Stimulated activated CD8-positive, alpha-beta memory T cell treated with anti-CD3 and anti-CD28 coated beads, Interleukin-15, amount 100 ng/mL, for 24 hours (primary cell): ENCODE measurements around the gene ENDOU.

Experiments
- DNase-seq: peaks from one replicate; pipeline ENCODE4 v3.0.0-alpha.2; 2020; ENCODE audit warnings: low read depth

The ENDOU gene, protein sequence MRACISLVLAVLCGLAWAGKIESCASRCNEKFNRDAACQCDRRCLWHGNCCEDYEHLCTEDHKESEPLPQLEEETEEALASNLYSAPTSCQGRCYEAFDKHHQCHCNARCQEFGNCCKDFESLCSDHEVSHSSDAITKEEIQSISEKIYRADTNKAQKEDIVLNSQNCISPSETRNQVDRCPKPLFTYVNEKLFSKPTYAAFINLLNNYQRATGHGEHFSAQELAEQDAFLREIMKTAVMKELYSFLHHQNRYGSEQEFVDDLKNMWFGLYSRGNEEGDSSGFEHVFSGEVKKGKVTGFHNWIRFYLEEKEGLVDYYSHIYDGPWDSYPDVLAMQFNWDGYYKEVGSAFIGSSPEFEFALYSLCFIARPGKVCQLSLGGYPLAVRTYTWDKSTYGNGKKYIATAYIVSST

DNA sequence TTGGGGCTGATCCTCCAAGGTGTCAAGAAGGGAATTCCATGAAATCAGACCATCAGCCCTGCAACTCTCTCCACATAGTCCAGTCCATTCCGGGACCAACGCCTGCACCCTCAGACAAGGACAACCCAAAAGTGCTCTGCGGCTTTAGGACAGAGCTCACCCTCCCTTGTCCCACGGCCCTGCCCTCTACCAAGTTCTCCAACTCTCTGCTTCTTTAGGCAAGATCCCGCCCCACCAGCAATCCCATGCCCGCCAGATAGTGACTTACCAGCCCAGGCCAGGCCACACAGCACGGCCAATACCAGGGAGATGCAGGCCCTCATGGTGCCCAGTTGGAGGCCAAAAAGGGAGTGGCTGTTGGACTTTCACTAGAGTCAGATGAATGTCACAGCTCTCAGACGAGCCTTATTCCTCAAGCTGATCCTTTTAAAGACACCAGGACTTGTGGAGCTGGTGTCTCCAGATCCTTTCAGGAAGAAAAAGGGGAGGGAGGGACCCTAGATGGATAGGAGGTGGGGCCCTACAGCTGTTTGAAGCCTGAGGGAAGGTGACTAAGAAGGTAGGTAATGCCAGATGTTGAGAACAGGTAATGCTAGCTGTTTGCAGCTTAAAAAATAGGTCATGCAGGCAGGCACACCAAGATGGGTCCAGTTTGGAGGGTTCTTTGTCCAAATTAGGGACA is at the start of gene ENDOU:
TSS of gene ENDOU (minus strand) at position 400 of the 682 bp plus-strand sequence. CDS start at position 323, 77 bp downstream.
- DNase-seq: no peak

DNA sequence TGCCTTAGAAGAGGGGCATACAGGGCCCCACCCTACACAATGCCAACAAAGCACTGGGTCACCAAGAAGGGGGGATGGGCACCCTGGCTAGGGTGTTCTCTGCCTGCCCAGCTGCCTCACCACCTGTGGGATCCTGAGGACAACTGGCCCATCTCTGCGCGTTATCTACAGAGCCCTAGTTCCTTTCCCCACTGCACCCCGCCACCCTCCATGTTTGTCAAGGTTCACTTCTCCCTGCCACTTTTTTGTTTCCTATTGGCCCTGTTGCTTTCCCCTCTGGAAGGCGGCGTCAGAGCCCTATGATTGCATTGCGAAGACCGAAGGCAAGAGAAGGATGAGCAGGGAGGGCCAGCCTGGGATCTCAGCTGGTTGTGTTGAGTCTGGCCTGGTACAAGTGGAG is 49.4 kb upstream of the ENDOU start:
- no peak for DNase-seq

DNA sequence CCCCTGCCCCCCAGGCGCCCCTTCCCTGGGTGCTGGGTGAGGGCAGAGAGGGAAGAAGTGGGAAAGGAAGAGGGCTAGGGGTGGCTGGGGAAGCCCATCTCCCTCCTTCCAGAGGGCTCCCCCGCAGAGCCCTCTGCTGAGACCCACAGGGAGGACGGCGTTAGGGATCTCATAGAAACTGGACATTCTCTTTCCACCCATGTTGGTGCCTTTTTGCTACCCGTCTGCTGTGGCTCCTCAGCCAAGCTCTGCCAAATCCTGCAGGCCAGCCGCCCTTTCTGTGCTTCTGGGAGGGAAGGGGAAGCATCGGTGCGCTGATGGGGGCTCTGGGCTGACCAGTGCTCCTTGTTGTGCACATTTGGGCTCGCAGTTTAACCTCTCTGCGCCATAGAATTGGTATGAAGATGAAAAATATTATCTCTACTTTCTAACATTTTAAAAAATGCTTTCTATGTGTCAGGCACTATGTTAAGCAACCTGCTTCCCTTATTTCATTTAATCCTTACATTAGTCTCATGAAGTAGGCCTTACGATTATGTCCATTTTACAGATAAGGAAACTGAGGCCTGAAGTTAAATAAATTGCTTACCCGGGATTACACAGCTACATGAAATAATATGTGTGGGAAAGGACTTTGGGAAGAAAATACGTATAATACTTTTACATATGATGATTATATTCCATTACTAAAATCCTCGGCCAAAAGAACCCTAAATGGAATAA is 48.7 kb upstream of the ENDOU start:
- no peak for DNase-seq

DNA sequence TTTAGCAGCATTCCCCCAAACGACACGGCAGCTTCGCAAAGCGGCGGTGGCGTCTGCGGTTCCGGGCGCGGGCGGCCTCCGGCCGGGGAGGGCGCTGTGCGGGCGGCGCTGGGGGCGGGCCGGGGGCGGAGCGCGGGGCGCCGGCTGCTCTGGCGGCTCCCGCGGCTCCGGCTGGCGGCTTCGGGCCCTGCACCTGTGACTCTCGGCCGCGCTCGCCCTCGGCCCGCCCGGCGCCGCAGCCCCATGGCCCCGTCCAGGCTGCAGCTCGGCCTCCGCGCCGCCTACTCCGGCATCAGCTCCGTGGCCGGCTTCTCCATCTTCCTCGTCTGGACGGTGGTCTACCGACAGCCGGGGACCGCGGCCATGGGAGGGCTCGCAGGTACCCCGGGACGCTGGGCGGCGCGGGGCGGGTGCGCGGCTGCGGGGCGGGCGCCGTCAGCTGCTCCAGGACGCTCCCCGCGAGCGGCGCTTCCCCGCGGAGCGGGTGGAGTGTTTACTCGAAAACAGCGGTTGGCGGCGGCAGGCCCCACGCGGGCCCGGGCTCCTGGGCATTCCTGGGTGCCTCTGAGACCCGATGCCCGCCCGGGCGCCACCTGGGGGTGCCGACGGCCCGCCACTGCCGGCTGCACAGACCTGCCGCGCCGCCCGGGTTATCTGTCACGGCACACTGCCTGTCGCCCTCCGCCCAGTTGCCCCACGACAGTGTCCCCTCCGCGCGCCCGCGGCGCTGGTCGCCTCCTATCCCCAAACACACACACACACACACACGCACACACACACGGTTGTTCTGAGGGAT is 48.0 kb upstream of the ENDOU start, which contains the start of gene SLC48A1:
TSS of gene SLC48A1 (plus strand) at position 177 of the 796 bp plus-strand sequence. CDS start at position 244, 67 bp downstream.
- DNase-seq: peak; percentile 54

DNA sequence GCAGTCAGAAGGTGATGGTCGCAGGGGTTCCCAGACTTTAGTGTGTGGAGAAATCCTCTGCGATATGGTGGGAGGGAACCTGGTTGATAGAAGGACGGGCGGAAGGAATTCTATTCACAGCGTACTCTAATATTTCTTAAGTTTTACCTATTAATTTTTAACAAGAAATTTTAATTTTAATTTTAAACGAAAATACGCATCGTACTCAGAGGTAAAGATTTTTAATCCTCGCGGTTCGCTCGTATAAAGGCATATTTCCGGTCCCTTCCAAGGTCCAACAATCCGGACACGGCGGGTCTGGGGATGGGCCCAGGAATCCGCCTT is 47.4 kb upstream of the ENDOU start:
- DNase-seq: no peak

DNA sequence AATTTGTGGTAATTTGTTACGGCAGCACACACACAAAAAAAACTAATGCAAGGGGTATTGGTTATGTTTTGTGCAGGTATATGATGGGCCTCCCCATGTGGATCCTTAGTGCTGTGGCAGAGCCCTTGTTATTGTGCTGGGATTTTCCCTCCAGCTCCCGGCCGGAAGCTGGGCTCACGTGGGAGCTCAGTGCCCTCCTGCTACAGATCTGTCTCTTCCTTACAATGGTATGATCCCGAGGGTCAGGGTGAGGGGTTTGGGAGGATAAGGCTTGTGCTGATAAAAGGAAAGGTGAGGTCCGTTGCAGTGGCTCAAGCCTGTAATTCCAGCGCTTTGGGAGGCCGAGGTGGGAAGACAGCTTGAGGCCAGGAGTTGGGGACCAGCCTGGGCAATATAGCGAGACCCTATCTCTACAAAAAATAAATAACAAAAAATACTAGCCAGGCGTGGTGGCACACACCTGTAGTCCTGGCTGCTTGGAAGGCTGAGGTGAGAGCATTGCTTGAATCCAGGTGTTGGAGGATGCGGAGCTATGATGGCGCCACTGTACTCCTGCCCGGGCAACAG is 46.9 kb upstream of the ENDOU start:
- DNase-seq: no peak

DNA sequence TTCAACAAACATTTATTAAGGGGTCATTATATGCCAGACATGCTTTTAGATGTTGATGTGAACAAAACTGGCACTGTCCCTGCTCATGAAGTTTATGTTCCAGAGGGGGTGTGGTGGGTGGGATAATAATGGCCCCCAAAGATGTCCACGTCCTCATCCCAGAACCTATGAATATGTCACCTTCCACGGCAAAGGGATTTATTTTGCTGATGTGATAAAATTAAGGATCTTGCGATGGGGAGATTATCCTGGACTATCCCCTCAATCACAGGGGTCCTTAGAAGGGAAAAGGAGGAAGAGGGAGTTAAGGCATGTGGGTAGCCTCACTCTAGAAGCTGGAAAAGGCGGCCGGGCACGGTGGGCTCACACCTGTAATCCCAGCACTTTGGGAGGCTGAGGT is 46.0 kb upstream of the ENDOU start:
- DNase-seq: no peak

DNA sequence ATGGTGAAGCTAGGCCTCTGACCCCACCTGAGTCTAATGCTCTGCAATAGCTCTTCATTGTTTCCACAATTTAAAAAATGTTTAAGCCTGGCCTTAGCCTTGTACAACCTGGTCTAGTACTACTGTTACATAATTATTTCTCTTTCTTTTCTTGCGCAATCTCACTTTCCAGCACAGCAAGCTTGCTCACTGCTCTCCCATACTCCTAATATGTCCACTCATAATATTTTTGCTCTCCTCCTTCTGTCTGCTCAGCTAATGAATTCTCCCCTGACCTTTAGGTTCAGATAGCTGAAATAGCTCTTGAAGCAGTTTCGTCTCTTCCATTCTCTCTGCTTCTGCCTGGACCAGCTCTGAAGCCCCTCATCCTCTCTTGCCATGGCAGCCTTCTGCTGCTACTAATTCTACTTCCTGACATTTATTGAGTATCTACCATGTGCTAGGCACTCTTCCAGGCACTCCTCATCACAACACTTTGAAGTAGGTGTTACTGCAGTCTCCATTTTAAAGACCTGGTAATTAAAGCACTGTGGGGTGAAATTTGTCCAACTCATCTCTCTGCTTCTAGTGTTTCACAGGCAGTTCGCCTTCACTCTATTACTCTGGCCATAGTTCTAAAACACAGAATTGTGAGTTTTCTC is 44.9 kb upstream of the ENDOU start:
- DNase-seq: no peak

DNA sequence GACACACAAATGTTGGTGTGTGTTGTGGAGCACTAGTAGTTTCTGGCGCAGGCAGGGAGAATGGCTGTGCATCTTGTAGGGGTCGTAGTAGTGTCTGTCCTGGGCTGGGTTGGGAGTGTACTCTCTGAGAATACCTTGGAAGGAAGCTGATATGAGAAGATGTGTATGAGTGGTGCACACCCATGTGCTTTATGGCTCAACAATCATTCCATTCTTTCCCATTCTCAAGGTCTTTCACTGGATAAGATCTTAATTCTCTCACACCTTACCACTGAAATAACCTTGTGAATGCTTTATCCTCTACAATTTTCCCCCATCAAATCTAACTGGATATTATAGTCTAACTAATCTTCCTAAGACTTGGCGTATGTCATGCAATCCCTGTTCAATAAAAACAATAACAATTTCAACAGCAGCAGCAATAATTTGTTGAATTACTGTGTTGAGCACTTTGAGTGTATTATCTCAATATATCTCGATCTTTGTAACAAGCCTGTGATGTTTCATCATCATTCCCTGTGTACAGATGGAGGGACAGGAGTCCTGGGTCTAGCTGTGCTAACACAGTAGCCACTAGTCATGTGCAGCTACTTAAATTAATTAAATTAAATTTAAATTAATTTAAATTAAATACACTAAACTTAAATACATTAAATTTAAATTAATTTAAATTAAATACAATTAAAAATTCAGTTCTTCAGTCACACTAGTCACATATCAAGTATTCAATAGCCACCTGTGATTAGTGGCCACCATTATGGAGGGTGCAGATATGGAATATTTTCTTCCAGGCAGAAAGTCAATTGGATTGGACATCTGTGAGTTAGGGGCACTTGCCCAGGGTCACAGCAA is 44.2 kb upstream of the ENDOU start:
- no peak for DNase-seq

DNA sequence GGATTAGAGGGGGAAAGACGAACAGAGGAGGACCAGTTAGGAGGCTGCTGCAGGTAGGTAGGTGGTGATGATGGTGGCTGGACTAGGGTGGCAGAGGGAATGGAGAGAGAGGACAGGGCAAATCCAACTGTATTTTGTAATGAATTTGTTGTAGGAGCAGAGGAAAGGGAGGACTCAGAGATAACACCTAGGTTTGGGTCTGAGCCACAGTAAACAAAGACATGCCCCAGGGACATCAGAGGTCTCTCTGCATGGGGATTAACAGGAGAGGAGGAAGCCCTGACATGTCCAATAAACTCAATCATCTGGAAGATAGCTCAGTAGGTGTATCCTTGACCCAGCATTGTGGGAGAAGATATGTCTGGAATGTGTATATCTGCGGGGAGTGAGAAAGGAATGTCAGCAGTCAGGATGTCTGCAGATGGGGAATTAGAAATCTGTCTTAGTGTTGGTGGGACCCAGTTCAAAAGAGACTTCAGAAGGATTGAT is 43.1 kb upstream of the ENDOU start:
- no peak for DNase-seq

DNA sequence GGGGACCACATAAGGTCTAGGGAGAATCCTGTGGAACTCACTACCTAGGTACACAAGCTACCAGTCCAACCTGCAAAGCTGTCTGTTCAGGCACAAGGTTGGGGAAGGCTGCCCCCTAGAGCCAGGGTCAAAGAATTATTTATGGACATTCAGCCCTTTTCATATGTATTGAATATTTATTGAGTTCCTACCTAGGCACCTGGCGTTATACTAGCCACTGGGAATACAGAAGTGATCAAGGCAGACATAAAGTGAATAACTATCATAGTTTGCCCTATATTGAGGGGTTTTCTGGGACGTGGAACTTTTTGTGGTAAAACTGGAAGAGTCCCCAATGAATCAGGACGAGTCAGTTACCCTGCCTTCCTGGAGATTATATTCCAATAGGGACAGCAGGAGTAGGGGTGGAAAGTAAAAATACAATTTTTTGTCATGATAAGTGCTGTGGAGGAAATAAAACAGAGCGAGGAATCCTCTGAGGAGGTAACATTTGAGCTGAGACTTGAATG is 42.0 kb upstream of the ENDOU start:
- DNase-seq: peak; percentile 28

DNA sequence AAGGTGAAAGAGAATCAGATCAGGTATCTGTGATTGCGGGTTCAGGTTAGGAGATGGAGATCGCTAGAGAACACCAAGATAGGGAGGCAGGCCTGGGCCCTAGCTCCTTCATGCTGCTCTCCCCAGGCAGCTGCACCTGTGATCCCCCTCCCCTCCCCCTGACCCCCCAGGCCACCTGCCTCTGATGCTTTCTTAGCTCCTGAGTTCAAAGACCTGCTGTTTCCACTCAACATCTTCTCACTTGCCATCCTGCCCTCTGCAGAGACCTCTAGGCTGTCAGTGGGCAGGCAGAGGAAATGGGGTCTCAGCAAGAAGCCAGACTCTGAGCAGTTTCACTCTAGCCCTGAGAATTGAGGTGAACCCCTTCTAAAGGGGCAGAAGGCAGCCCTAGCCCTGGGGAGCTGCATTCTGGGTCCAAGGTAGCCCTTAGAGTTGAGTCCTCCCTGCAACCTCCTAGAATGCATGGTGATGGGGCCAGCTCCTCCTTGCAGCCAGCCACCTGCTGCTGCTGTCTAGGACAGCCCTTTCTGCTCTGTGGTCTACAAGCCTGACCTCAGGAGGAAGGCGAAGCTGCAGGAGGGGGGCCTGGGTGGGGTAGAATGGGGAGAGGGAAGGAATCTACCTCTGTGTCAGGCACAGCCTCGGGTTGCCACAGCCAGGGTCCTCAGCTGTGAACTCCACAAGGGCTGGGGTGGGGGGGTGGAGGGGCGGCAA is 41.4 kb upstream of the ENDOU start:
- no peak for DNase-seq

DNA sequence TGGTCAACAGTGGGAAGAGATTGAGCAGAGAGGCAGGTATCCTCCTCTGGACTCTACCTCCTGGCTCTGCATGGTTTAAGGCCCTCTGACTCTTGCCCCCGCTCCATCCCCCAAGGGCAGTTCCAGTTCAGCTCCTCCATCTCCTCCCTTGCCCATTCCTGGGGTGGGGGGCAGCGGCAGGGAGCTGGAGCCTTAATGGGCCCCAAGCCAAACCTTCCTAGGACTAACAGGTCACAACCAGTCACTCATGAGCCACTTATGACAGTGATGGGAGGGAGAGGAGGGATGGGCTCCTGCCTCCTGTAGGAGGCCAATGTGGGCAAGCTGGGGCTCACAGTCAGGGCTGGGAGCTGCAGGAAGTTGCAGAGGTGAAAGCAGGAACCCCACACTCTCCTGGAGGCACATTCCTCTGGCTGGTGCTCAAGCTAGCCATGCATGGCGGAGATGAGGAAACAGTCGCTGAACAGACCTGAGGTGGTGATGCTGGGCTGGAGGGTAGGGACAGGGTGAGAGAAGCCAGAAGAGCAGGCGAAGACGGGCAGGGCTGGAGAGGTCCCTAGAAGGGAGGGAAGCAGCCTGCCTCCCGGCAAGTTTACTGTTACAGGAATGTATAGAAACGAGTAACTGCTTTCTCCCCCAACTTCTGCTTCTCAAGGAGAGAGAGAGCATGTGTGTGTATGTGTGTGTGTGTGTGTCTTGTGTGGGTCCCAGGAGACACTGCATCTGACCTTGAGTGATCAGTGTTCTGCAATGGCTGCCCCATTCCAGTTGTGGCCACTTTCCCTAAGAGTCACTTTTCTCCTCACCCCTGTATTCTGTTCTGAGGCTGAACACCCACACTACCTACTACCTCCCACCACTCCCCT is 38.4 kb upstream of the ENDOU start:
- no peak for DNase-seq

DNA sequence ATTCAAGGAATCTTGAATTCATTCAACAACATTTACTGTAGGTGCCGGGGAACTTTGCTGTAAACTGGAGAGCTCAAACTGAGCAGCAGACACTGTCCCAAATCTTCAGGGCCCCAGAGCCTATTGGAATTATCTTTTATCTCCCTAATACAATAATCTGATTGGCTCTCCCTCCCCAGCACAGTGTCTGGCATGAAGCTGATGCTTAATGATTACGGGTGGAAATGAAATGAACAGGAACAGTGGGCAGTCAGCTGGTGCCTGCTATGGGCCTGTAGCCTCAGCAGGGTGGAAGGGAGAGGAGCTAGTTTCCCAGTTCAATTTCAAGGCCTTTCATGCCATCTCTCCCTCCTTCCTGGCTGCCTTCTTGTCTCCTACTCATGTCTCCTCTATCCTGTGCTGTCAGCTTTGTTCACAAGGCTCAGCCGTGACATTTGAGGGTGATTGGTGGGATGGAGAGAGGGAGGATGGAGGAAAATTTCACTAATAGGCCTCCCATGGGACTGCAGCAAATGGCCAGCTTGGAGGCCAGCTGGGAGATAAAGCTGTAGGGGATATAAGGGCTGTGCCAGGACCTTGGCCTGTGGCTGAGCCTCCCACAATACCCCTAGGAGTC is 37.7 kb upstream of the ENDOU start:
- no peak for DNase-seq

DNA sequence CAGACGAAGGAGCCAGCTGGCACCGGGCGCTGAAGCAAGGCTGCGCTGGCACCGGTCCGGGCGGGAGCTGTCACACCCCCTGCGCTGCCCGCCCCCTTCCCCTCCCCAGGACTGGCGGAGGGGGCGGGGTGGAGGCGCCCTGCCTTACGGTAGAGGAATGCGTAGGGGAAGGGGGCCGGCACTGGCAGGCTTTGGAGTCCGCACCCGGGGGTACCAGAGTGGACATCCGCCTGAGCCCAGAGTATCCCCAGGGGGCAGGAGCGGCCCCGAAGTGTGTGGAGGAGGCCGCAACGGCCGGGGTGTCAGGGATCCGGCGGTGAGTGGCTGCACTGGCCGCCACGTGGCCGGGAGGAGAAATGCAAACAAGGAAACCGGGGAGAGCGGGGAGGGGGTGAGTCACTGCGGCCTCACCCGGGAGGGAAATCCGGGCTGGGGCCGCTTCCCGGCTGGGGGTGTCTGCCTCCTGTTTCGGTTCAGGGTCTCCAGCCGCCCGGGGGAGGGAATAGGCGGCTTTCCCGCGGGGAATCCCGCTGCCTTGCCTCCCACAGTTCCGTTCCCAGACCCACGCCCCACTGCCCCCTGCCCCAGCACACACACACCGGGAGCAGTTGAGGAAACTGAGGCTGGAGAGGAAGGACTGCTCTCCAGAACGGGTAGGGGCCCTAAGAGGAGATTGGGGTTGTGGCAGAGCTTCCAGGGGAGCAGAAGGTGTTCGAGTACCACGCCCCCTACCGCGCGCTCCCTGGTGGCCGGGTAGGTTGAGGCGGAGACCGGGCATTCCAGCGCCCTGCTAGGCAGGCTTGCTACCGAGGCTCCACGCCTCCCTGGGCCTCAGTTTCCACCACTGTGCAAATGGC is 33.8 kb upstream of the ENDOU start, which contains the start of gene RAPGEF3:
TSS of gene RAPGEF3 (minus strand) at position 47 of the 857 bp plus-strand sequence. CDS start 324 bp downstream, outside the sequence.
- DNase-seq: no peak

DNA sequence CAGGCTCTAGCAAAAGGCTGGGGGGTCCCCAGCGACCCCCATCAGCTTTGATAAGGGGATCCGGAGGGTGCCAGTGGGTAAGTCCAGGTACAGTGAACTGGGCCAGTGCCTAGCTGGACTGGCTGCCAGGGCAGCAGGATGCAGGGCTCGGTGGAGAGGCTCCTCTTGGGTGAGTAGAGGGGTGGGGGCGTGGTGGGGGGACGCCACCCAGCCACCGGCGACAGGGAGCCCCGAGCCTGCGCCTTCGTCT is 33.2 kb upstream of the ENDOU start:
- no peak for DNase-seq
